GM21619 (cell line): ENCODE data around the gene CBFA2T3.

ENCODE experiments used
- ATAC-seq: cut with Tn5 transposase; IDR thresholded peaks from one replicate; pipeline ENCODE4 v1.9.1; 2021; ENCODE audit not compliant: unreplicated experiment

Gene CBFA2T3

GRCh38 chr16:88880226-88881006 is 96.6 kb downstream of the CBFA2T3 start:
- no peak for ATAC-seq

GRCh38 chr16:88879788-88880055 is 97.3 kb downstream of the CBFA2T3 start:
- no peak for ATAC-seq

GRCh38 chr16:88878967-88879787 is 97.8 kb downstream of the CBFA2T3 start:
- ATAC-seq, result no peak

- ATAC-seq, result no peak
These were observed 98.7 kb downstream of the CBFA2T3 start for GRCh38 chr16:88878356-88878755.

DNA sequence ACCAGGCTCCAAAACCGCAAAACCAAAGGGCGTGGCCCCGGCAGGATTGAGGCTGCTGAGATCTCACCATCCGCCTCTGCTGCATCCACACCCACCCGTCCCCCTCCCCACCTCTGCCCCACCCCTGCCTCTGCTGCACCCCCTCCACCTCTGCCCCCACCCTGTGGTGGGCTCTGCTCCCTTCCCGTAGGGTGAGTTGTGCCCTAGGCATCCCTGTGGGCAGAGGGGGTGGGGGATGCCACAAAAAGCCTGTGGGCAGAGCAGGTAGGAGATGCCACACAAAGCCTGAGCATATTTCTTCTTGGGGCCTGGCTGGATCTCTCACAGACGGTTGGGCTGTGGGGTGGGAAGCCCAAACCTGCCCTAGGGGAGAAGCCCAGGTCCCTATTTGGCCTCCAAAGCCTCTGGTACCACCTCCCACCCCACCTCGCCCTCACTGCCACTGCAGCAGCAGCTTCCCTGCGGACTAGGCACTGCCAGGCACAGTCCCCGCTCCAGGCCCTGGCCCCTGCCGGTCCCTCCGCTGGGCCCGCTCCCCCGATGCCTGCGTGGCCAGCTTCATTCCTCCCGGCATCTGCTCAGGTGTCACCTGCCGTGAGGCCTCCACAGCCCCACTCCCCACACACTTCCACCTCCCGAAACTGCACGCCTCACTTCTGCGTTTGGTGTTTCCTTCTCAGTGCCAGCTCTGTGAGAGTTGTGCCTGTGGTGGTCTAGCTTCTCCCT is 99.3 kb downstream of the CBFA2T3 start:
- no peak for ATAC-seq

- no peak for ATAC-seq
These were observed 100.0 kb downstream of the CBFA2T3 start for GRCh38 chr16:88876942-88877526.

- ATAC-seq, result no peak
These were observed 101.2 kb downstream of the CBFA2T3 start for GRCh38 chr16:88875703-88876234.

- ATAC-seq, result no peak
These were observed 101.9 kb downstream of the CBFA2T3 start for GRCh38 chr16:88874938-88875599.

DNA sequence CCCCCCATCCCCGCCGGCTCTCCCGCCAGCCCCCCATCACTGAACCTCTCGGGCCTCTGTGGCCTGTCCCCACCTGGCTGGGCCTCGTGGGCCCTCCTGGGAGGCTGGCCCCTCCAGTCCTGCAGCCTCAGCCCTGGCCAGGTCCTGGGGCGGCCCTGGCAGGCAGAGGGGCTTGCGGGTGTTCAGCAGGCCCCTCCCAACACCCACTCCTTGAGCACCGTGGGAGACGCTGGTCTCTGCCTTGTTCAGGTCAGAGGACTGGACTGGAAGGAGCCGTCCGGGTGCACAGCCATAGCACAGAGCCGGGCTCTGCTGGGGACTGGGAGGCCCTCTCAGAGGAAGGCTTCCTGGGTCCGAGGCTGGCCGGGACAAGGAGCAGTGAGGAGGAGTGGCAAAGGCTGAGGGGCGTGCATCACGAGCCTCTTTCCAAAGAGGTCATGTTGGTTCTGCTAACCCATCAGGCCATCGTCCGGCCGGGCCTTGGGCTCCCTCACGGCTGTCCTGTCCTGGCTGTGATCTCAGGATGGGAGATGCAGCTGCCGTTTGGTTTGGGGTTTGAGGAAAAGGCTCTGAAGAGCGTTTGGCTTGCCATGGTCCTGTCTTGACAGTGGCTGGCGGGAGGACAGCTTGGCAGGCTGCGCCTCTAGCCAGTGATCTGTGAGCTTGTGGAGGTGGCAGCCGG is 104.2 kb downstream of the CBFA2T3 start:
- no peak for ATAC-seq

GRCh38 chr16:88871730-88872416 is 105.1 kb downstream of the CBFA2T3 start:
- ATAC-seq, result no peak

- ATAC-seq, result no peak
These were observed 105.7 kb downstream of the CBFA2T3 start for GRCh38 chr16:88871349-88871702.

DNA sequence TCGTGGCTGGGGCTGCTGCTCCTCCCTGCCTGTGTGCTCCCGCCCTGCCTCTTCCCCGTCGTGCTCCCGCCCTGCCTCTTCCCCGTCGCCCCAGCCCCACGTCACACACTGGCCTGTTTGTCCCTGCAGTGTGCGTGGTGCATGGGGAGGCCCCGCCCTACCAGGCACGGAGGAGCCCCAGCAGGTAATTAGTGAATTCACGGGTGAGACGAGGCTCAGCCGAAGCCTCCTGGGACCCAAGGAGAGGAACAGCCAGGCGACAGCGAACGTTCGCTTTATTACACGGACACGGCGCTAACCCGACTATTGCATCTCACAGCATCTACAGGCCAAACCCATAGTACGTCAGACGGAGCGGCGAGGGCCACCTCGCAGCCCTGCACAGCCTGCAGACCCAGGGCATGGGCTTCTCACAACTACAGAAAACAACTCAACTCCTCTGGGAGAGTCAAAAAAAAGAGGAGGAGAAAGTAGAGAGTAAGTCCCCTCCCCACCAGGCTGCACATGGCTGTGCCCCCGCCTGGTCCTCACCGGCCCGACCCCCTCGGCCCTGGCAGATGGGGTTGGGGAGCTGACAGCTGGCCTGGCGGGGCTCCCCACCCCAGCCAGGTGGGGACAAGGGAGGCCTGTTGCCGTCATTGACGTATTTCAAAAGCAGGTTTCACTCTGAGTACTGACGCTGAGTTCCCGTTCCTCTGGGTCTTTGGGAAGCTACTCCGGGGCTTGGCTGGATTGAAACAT is 106.2 kb downstream of the CBFA2T3 start:
- ATAC-seq, result no peak

- ATAC-seq, result no peak
These were observed 107.4 kb downstream of the CBFA2T3 start for GRCh38 chr16:88869673-88869980.

- ATAC-seq, result no peak
These were observed 107.9 kb downstream of the CBFA2T3 start for GRCh38 chr16:88868974-88869672.

- ATAC-seq, result no peak
These were observed 109.3 kb downstream of the CBFA2T3 start for GRCh38 chr16:88867581-88868246.

DNA sequence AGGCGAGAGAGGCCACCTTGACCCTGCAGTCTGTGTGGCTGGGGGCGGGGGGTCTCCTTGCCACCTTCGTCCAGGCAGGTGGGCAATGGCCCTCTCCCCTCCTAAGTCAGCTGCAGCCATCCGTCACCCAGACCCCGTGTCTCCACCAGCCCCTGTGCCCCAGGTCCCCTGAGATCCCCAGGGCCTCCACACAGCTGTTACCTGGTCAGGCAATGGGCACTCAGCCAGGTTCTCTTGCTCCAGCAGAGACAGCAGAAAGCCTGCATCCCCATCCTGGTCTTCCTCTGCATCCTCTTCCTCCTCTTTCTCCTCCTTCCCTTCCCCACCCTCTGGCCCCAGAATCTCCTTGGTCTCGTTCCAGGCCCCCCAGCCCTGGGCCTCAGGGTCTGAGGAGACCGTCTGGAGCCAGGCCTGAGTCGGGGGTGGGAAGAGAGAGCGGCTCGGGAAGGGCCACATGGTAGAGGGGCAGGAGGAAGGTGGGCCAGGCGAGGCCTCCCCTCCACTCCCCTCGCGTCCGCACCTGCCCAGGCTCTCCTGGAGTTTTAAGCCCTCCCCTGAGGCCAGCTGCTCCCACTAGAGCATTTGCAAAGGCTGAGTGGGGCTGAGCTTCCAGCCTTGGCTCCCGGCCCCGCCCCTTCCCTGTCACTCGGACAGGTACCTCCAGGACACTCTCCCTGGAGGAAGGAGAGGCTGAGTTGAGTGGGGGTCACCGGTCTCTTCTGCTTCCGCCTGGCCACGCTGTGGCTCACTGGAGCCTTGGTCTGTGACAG is 110.7 kb downstream of the CBFA2T3 start, which contains the start of gene PABPN1L:
TSS of gene PABPN1L (minus strand) at position 510 of the 770 bp plus-strand sequence. CDS start at position 456, 54 bp downstream.
- no peak for ATAC-seq

DNA sequence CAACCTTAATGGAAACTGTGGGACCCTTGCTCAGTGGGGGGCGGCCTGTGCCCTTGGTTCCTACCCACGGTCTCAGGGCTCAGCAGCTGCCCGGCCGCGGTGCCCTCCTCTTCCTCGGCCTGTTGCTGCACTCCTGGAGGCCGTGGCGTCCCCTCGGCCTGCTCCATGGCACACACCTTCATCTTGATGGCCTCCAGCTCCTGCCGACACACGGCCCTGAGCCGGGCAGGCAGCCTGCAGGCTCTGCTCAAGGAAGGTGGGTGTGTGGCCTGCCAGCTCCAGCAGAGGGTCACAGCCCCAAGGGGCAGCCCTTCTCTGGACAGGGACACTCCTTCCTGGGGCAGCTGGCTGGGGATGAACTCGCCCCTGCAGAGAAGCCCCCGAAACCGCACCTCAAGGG is 111.3 kb downstream of the CBFA2T3 start:
- no peak for ATAC-seq
